ENCODE results near the gene FAM149B1. TPM values are rescaled to one million over a fixed set of nuclear protein-coding genes. Genes with fewer than 3 reads are reported as not detected.

The FAM149B1 gene
- polyA plus RNA-seq, 1 donor from 2014 or later = 53.5 TPM

- Histone ChIP-seq H3K4me2 (ENCODE audit: low read length) (no peak overlapping the region), H3K79me2 (replicated peaks; ENCODE audit: insufficient read depth, low read length) (no peaks in the 10 kb centered on the region), H3K9ac (ENCODE audit: low read length) (no peak overlapping the region), H4K20me1 (ENCODE audit: insufficient read depth) (no peaks in the 10 kb centered on the region), H3K9me3 (ENCODE audit: low read length) (no peaks in the 10 kb centered on the region), H3F3A (ENCODE audit: insufficient read depth, low read length, poor library complexity, severe bottlenecking) (no peaks in the 10 kb centered on the region), H3K4me3 (ENCODE audit: low read length) (no peak overlapping the region), H3K27ac (ENCODE audit: low read length) (no peak overlapping the region), H3K27me3 (ENCODE audit: insufficient read depth, low read depth, low read length) (no peaks in the 10 kb centered on the region), H3K36me3 (ENCODE audit: insufficient read depth, low read length) (no peaks in the 10 kb centered on the region), H3K9me2 (ENCODE audit: insufficient read depth, low read length) (no peaks in the 10 kb centered on the region), H2AFZ (ENCODE audit: low read depth, low read length) (no peak overlapping the region)
- TF ChIP-seq EZH2 (IDR thresholded peaks at IDR 0.05; ENCODE audit: borderline replicate concordance, insufficient read depth, low read length, poor library complexity, severe bottlenecking) (no peak), TAF1 (IDR thresholded peaks at IDR 0.05; ENCODE audit: low read depth) (no peak), EP300 (conservative IDR thresholded peaks at IDR 0.05; ENCODE audit: poor library complexity, severe bottlenecking) (no peak), SMC3 (conservative IDR thresholded peaks at IDR 0.05; ENCODE audit: poor library complexity) (no peak), CTCF (IDR thresholded peaks at IDR 0.05; ENCODE audit: poor library complexity, severe bottlenecking) (no peak), RAD21 (conservative IDR thresholded peaks at IDR 0.05) (no peak), MXI1 (conservative IDR thresholded peaks at IDR 0.05; ENCODE audit: poor library complexity, severe bottlenecking) (no peak), REST (IDR thresholded peaks at IDR 0.05; ENCODE audit: borderline replicate concordance) (no peak), POLR2AphosphoS5 (IDR thresholded peaks at IDR 0.05) (no peak)
These were observed 113.2 kb downstream of the FAM149B1 start for GRCh38 chr10:73281097-73281496.

GRCh38 chr10:73287441-73287840 is 119.5 kb downstream of the FAM149B1 start:
- no peaks in the 10 kb centered on the region for H3K36me3 ChIP-seq (ENCODE audit: insufficient read depth, low read length)
- no peak overlapping the region for H3K4me3 ChIP-seq (ENCODE audit: low read length)
- H3K79me2 ChIP-seq (replicated peaks; ENCODE audit: insufficient read depth, low read length) = no peaks in the 10 kb centered on the region
- H2AFZ ChIP-seq (ENCODE audit: low read depth, low read length) = no peak overlapping the region
- H3K4me2 ChIP-seq (ENCODE audit: low read length) = no peak overlapping the region
- no peak overlapping the region for H3K9ac ChIP-seq (ENCODE audit: low read length)
- H3K9me2 ChIP-seq (ENCODE audit: insufficient read depth, low read length) = no peaks in the 10 kb centered on the region
- H3K9me3 ChIP-seq (ENCODE audit: low read length) = no peaks in the 10 kb centered on the region
- no peaks in the 10 kb centered on the region for H3F3A ChIP-seq (ENCODE audit: insufficient read depth, low read length, poor library complexity, severe bottlenecking)
- no peaks in the 10 kb centered on the region for H4K20me1 ChIP-seq (ENCODE audit: insufficient read depth)
- H3K27me3 ChIP-seq (ENCODE audit: insufficient read depth, low read depth, low read length) = no peaks in the 10 kb centered on the region
- no peak for TF ChIP-seq RAD21 (conservative IDR thresholded peaks at IDR 0.05)
- no peak for TF ChIP-seq SMC3 (conservative IDR thresholded peaks at IDR 0.05; ENCODE audit: poor library complexity)
- TF ChIP-seq EP300 (conservative IDR thresholded peaks at IDR 0.05; ENCODE audit: poor library complexity, severe bottlenecking) = no peak
- no peak for TF ChIP-seq POLR2AphosphoS5 (IDR thresholded peaks at IDR 0.05)
- TF ChIP-seq CTCF (IDR thresholded peaks at IDR 0.05; ENCODE audit: poor library complexity, severe bottlenecking) = no peak
- no peak for TF ChIP-seq EZH2 (IDR thresholded peaks at IDR 0.05; ENCODE audit: borderline replicate concordance, insufficient read depth, low read length, poor library complexity, severe bottlenecking)
- TF ChIP-seq REST (IDR thresholded peaks at IDR 0.05; ENCODE audit: borderline replicate concordance) = no peak
- no peak for TF ChIP-seq MXI1 (conservative IDR thresholded peaks at IDR 0.05; ENCODE audit: poor library complexity, severe bottlenecking)
- TF ChIP-seq TAF1 (IDR thresholded peaks at IDR 0.05; ENCODE audit: low read depth) = no peak
- no peak overlapping the region for H3K27ac ChIP-seq (ENCODE audit: low read length)

All from neural cell (in vitro differentiated cells).